H1 (cell line): ENCODE measurements around the gene DBET.

Experiments
- CBX8 ChIP-seq: fragments of 300-800, 300-1000 bp; sonication (generic); IDR thresholded peaks from 2 replicates; pipeline ENCODE4 v1.7.1; 2016; ENCODE audit warnings: low read depth, low read length, borderline replicate concordance
- CEBPB ChIP-seq: IDR thresholded peaks from 2 replicates; pipeline ENCODE4 v1.6.1; 2012; ENCODE audit warnings: low read depth, low read length
- EP300 ChIP-seq, 2 experiments: IDR thresholded peaks; 1 replicate in 1 of 2; 2 replicates in 1 of 2; pipeline ENCODE4 v1.6.1; 2011 to 2012; ENCODE audit warnings: low read depth in 2 of 2, low read length in 2 of 2, mild to moderate bottlenecking in 2 of 2, borderline replicate concordance in 1 of 2, inconsistent platforms in 1 of 2, moderate library complexity in 1 of 2
- GABPA ChIP-seq: IDR thresholded peaks from 2 replicates; pipeline ENCODE4 v1.6.1; 2011; ENCODE audit warnings: mild to moderate bottlenecking, low read length, moderate library complexity, borderline replicate concordance; ENCODE audit not compliant: insufficient read depth
- KDM1A ChIP-seq: fragments of 200-600, 300-600 bp; sonication (generic); IDR thresholded peaks from 2 replicates; pipeline ENCODE4 v1.7.1; 2016; ENCODE audit warnings: mild to moderate bottlenecking, low read length, borderline replicate concordance
- NRF1 ChIP-seq: IDR thresholded peaks from 2 replicates; pipeline ENCODE4 v1.6.1; 2011; ENCODE audit warnings: mild to moderate bottlenecking, low read depth, low read length, improper control_type of control experiment
- POLR2A ChIP-seq, 2 experiments: IDR thresholded peaks; 1 replicate in 1 of 2; 2 replicates in 1 of 2; pipeline ENCODE4 v1.6.1; 2011; ENCODE audit warnings: low read depth in 2 of 2, low read length in 2 of 2, mild to moderate bottlenecking in 2 of 2; ENCODE audit errors: control extremely low read depth in 1 of 2
- POLR2AphosphoS5 ChIP-seq: IDR thresholded peaks from 2 replicates; pipeline ENCODE4 v1.6.1; 2011; ENCODE audit warnings: low read depth, low read length
- TAF1 ChIP-seq: IDR thresholded peaks from 2 replicates; pipeline ENCODE4 v1.6.1; 2011; ENCODE audit warnings: mild to moderate bottlenecking, low read depth, low read length
- TF ChIP-seq, protein P1 (sequence below), 3 experiments: IDR thresholded peaks; 1 replicate in 2 of 3; 2 replicates in 1 of 3; pipeline versions ENCODE4 v1.5.1 to v1.6.1; 2011; ENCODE audit warnings: low read length in 3 of 3, mild to moderate bottlenecking in 3 of 3, inconsistent platforms in 2 of 3, low read depth in 1 of 3, moderate library complexity in 1 of 3; ENCODE audit not compliant: insufficient read depth in 1 of 3; ENCODE audit errors: control extremely low read depth in 1 of 3
- TF ChIP-seq, protein P2 (sequence below): IDR thresholded peaks from 2 replicates; pipeline ENCODE4 v1.6.1; 2011; ENCODE audit warnings: low read length, improper control_type of control experiment
- TF ChIP-seq, protein P3 (sequence below): IDR thresholded peaks from 2 replicates; pipeline ENCODE4 v1.6.1; 2011; ENCODE audit warnings: low read depth, mild to moderate bottlenecking, low read length; ENCODE audit not compliant: insufficient read depth

DNA sequence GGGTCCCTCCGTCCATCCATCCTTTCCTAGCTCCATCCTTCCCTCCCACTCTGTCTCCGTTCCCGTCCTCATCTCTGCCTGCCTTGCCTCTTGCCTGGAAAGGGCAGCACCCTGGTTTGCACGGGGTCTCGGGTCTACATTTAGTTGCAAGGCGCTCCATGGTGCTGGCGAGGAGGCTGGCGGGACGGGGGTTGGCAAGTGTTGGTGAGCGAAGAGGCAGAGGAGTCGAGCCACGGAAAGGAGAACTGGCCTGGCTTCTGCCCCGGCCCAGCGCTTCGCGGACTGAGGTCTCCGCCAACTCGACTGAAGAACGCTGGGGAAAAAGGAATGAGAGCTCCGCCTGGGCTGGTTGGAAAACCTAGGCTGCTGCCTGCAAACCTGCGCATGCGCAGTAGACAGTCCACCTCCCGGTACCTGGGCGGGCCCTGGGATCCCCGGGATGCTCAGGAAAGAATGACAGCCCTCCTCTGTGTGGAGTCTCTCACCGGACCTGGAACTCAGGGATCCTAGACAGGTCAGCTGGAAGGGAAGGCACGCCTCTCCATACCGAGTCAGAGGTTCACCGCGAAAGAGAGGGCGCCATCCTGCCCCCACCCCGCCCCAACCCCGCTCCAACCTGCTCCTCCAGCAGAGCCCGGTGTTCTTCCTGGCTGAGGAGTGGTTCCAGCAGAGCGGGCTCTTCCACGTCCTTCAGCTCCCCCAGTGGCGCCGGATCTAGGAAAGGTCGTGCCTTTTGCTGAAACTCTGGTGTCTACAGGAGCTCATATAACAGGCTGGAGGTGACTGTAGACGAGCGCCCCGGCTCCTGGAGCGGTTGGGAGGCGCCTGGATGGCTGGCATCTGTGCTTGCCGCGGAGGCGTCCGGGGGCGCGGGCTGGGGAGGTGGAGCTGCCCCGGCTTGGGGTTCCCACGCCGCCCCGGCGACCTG lies 43.2 kb upstream of the DBET start:
- TF ChIP-seq, protein P1, sequence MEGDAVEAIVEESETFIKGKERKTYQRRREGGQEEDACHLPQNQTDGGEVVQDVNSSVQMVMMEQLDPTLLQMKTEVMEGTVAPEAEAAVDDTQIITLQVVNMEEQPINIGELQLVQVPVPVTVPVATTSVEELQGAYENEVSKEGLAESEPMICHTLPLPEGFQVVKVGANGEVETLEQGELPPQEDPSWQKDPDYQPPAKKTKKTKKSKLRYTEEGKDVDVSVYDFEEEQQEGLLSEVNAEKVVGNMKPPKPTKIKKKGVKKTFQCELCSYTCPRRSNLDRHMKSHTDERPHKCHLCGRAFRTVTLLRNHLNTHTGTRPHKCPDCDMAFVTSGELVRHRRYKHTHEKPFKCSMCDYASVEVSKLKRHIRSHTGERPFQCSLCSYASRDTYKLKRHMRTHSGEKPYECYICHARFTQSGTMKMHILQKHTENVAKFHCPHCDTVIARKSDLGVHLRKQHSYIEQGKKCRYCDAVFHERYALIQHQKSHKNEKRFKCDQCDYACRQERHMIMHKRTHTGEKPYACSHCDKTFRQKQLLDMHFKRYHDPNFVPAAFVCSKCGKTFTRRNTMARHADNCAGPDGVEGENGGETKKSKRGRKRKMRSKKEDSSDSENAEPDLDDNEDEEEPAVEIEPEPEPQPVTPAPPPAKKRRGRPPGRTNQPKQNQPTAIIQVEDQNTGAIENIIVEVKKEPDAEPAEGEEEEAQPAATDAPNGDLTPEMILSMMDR (IDR thresholded peaks at IDR 0.05; ENCODE audit: control extremely low read depth in 1 of 3, insufficient read depth in 1 of 3, low read depth in 1 of 3, low read length in 3 of 3) = no peak
- TF ChIP-seq POLR2A (IDR thresholded peaks at IDR 0.05; ENCODE audit: control extremely low read depth in 1 of 2, low read depth in 2 of 2, low read length in 2 of 2) (no peak), KDM1A (no peak), NRF1 (peak; percentile 66), EP300 (IDR thresholded peaks at IDR 0.05; ENCODE audit: borderline replicate concordance in 1 of 2, low read depth in 2 of 2, low read length in 2 of 2) (no peak), TAF1 (no peak), CEBPB (no peak), GABPA (no peak), POLR2AphosphoS5 (no peak), CBX8 (no peak)
- TF ChIP-seq, protein P2, sequence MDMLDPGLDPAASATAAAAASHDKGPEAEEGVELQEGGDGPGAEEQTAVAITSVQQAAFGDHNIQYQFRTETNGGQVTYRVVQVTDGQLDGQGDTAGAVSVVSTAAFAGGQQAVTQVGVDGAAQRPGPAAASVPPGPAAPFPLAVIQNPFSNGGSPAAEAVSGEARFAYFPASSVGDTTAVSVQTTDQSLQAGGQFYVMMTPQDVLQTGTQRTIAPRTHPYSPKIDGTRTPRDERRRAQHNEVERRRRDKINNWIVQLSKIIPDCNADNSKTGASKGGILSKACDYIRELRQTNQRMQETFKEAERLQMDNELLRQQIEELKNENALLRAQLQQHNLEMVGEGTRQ = no peak
- TF ChIP-seq, protein P3, sequence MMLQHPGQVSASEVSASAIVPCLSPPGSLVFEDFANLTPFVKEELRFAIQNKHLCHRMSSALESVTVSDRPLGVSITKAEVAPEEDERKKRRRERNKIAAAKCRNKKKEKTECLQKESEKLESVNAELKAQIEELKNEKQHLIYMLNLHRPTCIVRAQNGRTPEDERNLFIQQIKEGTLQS = no peak
